Neural progenitor cell (in vitro differentiated cells): ENCODE results near the gene TANC2. TPM values are rescaled to one million over a fixed set of nuclear protein-coding genes. Genes with fewer than 3 reads are reported as not detected.

Source experiments
- DNase-seq: peaks from one replicate; pipeline ENCODE4 v3.0.0-alpha.2; 2016; ENCODE audit warnings: low spot score
- H2AFZ ChIP-seq: fragments of 200-600 bp; sonication (generic); replicated peaks from 2 replicates; pipeline ENCODE4 v1.6.1; 2016; ENCODE audit warnings: antibody characterized with exemption
- H3F3A ChIP-seq: fragments of 200-600 bp; sonication (generic); 2 replicates; pipeline ENCODE4 v1.6.1; 2016; ENCODE audit warnings: antibody characterized with exemption, low read depth
- H3K27ac ChIP-seq: fragments of 200-600 bp; sonication (generic); 2 replicates; pipeline ENCODE4 v1.5.1; 2016; ENCODE audit warnings: mild to moderate bottlenecking
- H3K27me3 ChIP-seq: fragments of 200-600 bp; sonication (generic); 2 replicates; pipeline ENCODE4 v1.6.1; 2016; ENCODE audit warnings: mild to moderate bottlenecking, moderate library complexity
- H3K36me3 ChIP-seq: fragments of 200-600 bp; sonication (generic); 2 replicates; pipeline ENCODE4 v1.5.1; 2016
- H3K4me1 ChIP-seq: fragments of 200-600 bp; sonication (generic); 2 replicates; pipeline ENCODE4 v1.6.1; 2016; ENCODE audit warnings: mixed run types
- H3K4me2 ChIP-seq: fragments of 200-600 bp; sonication (generic); 2 replicates; pipeline ENCODE4 v1.6.1; 2016
- H3K4me3 ChIP-seq: fragments of 200-600 bp; sonication (generic); 2 replicates; pipeline ENCODE4 v1.5.1; 2016
- H3K79me2 ChIP-seq: fragments of 200-600 bp; sonication (generic); 2 replicates; pipeline ENCODE4 v1.6.1; 2016; ENCODE audit warnings: low read depth
- H3K9ac ChIP-seq: fragments of 200-600 bp; sonication (generic); 2 replicates; pipeline ENCODE4 v1.6.1; 2016
- H3K9me3 ChIP-seq: fragments of 200-600 bp; sonication (generic); 2 replicates; pipeline ENCODE4 v1.5.1; 2016; ENCODE audit warnings: low read depth
- H4K20me1 ChIP-seq: fragments of 200-600 bp; sonication (generic); 2 replicates; pipeline ENCODE4 v1.6.1; 2016; ENCODE audit warnings: low read depth
- H3K27ac Mint-ChIP-seq: 3 replicates; pipeline ENCODE4 v1.8.0; 2021; ENCODE audit warnings: mixed read lengths
- H3K27me3 Mint-ChIP-seq: 2 replicates; pipeline ENCODE4 v1.8.0; 2022; ENCODE audit warnings: low read depth, mild to moderate bottlenecking, inconsistent platforms, moderate library complexity, mixed read lengths; ENCODE audit not compliant: insufficient read depth
- H3K36me3 Mint-ChIP-seq: 3 replicates; pipeline ENCODE4 v1.8.0; 2021; ENCODE audit warnings: mixed read lengths
- H3K4me1 Mint-ChIP-seq: 3 replicates; pipeline ENCODE4 v1.8.0; 2021; ENCODE audit warnings: mixed read lengths
- H3K4me3 Mint-ChIP-seq: 3 replicates; pipeline ENCODE4 v1.8.0; 2021; ENCODE audit warnings: mild to moderate bottlenecking, moderate library complexity, mixed read lengths
- H3K9me3 Mint-ChIP-seq: 3 replicates; pipeline ENCODE4 v1.8.0; 2020; ENCODE audit warnings: mixed read lengths
- EZH2 ChIP-seq: fragments of 200-600 bp; sonication (generic); IDR thresholded peaks from 2 replicates; pipeline ENCODE4 v1.6.1; 2017; ENCODE audit warnings: antibody characterized with exemption, mild to moderate bottlenecking, moderate library complexity
- EZH2phosphoT487 ChIP-seq: fragments of 200-600 bp; sonication (generic); IDR thresholded peaks from 2 replicates; pipeline ENCODE4 v1.6.1; 2017; ENCODE audit warnings: antibody characterized with exemption
- total RNA-seq: library from RNA; depleted of rRNA; stranded (reverse); fragments of >200 nt; gene quantifications from 2 replicates; pipeline ENCODE4 v1.2.3, GENCODE V29; 2015; ENCODE audit warnings: low replicate concordance
- TF ChIP-seq, protein P1 (sequence below): fragments of 200-600 bp; sonication (generic); IDR thresholded peaks from 2 replicates; pipeline ENCODE4 v1.5.1; 2017; ENCODE audit warnings: antibody characterized with exemption, mild to moderate bottlenecking

Gene TANC2
- total RNA-seq, 1 donor from 2014 or later = 8.3 TPM

DNA sequence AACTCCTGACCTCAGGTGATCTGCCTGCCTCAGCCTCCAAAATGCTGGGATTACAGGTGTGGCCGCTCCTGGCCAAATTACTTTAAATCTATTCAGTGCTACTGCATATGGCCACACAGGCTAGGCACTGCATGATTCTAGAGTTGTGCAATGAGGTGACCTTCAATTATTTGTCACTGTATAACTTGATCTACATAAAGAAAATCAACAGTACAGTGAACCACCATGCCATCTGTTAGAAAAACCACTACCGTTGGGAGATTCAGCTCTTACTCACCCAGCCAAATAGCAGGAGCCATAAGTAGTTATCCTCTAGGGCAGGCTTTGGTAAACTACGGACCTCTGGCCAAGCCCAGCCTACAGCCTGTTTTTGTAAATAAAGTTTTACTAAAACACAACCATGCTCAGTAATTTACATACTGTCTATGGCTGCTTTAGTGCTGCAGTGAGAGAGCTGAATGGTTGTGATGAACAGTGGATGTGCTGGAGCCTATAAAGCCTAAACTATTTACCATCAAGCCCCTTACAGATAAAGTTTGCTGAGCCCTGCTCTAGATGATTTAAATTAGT is 40.7 kb upstream of the TANC2 start:
- Mint-ChIP-seq H3K9me3 (no peaks in the 10 kb centered on the region), H3K4me1 (peaks cover 5% of the 10 kb centered on the region), H3K27me3 (peaks cover under 1% of the 10 kb centered on the region), H3K36me3 (no peaks in the 10 kb centered on the region), H3K27ac (no peak overlapping the region), H3K4me3 (no peak overlapping the region)
- DNase-seq = no peak
- Histone ChIP-seq H3K36me3 (no peaks in the 10 kb centered on the region), H3K4me1 (no peaks in the 10 kb centered on the region), H3F3A (no peaks in the 10 kb centered on the region), H3K27ac (no peak overlapping the region), H2AFZ (no peak overlapping the region), H3K4me3 (no peak overlapping the region), H3K79me2 (no peaks in the 10 kb centered on the region), H3K4me2 (no peak overlapping the region), H3K27me3 (no peaks in the 10 kb centered on the region), H3K9me3 (no peaks in the 10 kb centered on the region), H3K9ac (no peak overlapping the region), H4K20me1 (no peaks in the 10 kb centered on the region)
- no peak for TF ChIP-seq EZH2phosphoT487
- no peak for TF ChIP-seq EZH2
- TF ChIP-seq, protein P1, sequence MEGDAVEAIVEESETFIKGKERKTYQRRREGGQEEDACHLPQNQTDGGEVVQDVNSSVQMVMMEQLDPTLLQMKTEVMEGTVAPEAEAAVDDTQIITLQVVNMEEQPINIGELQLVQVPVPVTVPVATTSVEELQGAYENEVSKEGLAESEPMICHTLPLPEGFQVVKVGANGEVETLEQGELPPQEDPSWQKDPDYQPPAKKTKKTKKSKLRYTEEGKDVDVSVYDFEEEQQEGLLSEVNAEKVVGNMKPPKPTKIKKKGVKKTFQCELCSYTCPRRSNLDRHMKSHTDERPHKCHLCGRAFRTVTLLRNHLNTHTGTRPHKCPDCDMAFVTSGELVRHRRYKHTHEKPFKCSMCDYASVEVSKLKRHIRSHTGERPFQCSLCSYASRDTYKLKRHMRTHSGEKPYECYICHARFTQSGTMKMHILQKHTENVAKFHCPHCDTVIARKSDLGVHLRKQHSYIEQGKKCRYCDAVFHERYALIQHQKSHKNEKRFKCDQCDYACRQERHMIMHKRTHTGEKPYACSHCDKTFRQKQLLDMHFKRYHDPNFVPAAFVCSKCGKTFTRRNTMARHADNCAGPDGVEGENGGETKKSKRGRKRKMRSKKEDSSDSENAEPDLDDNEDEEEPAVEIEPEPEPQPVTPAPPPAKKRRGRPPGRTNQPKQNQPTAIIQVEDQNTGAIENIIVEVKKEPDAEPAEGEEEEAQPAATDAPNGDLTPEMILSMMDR = no peak

DNA sequence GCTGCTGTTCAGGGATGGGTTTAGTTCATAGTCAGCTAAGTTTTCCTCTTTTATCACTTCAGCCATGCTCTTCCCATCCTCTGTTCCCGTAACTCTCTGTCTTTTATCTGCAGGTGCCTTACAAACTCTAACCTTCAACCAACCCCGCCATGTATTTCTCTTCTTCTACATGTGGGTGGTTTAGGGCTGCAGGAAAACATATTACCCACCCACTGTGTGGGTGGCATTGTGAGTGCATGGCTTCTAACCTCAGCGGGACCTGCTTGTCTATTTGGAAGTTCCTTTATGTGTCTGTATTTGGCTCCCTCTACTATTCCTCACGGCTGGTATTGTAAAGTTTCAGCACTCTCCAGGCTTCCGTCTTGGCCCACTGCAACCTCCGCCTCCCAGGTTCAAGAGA is 39.0 kb upstream of the TANC2 start:
- Histone ChIP-seq H3F3A (no peaks in the 10 kb centered on the region), H3K4me3 (no peak overlapping the region), H2AFZ (no peak overlapping the region), H3K9ac (no peak overlapping the region), H3K27me3 (no peaks in the 10 kb centered on the region), H3K4me1 (no peaks in the 10 kb centered on the region), H3K27ac (no peak overlapping the region), H3K9me3 (no peaks in the 10 kb centered on the region), H3K4me2 (no peak overlapping the region), H3K79me2 (no peaks in the 10 kb centered on the region), H3K36me3 (no peaks in the 10 kb centered on the region), H4K20me1 (no peaks in the 10 kb centered on the region)
- H3K9me3 Mint-ChIP-seq = no peaks in the 10 kb centered on the region
- peaks cover 3% of the 10 kb centered on the region for H3K27me3 Mint-ChIP-seq
- TF ChIP-seq EZH2phosphoT487 (no peak), EZH2 (no peak)
- TF ChIP-seq, protein P1 = no peak
- DNase-seq = no peak
- no peak overlapping the region for H3K27ac Mint-ChIP-seq
- no peak overlapping the region for H3K4me3 Mint-ChIP-seq
- no peaks in the 10 kb centered on the region for H3K36me3 Mint-ChIP-seq
- H3K4me1 Mint-ChIP-seq = peaks cover 8% of the 10 kb centered on the region

DNA sequence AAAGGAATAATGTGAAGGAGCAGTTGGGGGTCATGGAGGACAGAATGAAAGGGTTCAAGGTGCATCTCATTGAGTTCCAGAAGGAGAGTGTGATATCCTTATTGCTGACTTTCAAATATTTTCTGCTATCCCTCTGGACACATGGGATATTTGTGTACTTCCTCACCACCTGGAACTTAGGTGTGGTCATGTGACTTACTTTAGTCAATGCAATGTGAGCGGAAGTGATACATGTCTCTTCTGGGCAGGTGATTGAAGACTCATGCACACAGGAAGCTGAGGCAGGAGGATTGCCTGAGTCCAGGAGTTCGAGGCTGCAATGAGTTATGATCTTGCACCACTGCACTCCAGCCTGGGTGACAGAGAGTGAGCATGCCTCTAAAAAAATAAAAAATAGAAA is 36.7 kb upstream of the TANC2 start:
- Histone ChIP-seq H3K9ac (no peak overlapping the region), H3K4me2 (no peak overlapping the region), H3K36me3 (no peaks in the 10 kb centered on the region), H3K4me3 (no peak overlapping the region), H3F3A (no peaks in the 10 kb centered on the region), H3K27ac (no peak overlapping the region), H4K20me1 (no peaks in the 10 kb centered on the region), H3K4me1 (no peaks in the 10 kb centered on the region), H3K27me3 (no peaks in the 10 kb centered on the region), H3K79me2 (no peaks in the 10 kb centered on the region), H2AFZ (no peak overlapping the region), H3K9me3 (no peaks in the 10 kb centered on the region)
- Mint-ChIP-seq H3K4me1 (peaks cover 16% of the 10 kb centered on the region), H3K27me3 (peaks cover 6% of the 10 kb centered on the region), H3K27ac (no peak overlapping the region), H3K4me3 (no peak overlapping the region), H3K9me3 (no peaks in the 10 kb centered on the region), H3K36me3 (no peaks in the 10 kb centered on the region)
- DNase-seq = no peak
- TF ChIP-seq EZH2phosphoT487 (no peak), EZH2 (no peak)
- TF ChIP-seq, protein P1 = no peak
